Type B pancreatic cell (in vitro differentiated cells): ENCODE measurements around the gene ACOXL. TPM values are rescaled to one million over a fixed set of nuclear protein-coding genes. Genes with fewer than 3 reads are reported as not detected.

Source experiments
- DNase-seq: peaks from one replicate; pipeline ENCODE4 v3.0.0; 2021; ENCODE audit warnings: mixed read lengths; ENCODE audit not compliant: unreplicated experiment; ENCODE audit errors: extremely low spot score
- H3K27ac Mint-ChIP-seq: 2 replicates; pipeline ENCODE4 v1.8.0; 2021; ENCODE audit warnings: mild to moderate bottlenecking, mixed read lengths
- H3K27me3 Mint-ChIP-seq: 2 replicates; pipeline ENCODE4 v1.8.0; 2021; ENCODE audit warnings: mixed read lengths
- H3K36me3 Mint-ChIP-seq: 2 replicates; pipeline ENCODE4 v1.8.0; 2021; ENCODE audit warnings: mixed read lengths
- H3K4me1 Mint-ChIP-seq: one replicate; pipeline ENCODE4 v1.8.0; 2021; ENCODE audit warnings: mixed read lengths; ENCODE audit not compliant: unreplicated experiment
- H3K4me3 Mint-ChIP-seq: 2 replicates; pipeline ENCODE4 v1.8.0; 2021; ENCODE audit warnings: mild to moderate bottlenecking, mixed read lengths
- H3K9me3 Mint-ChIP-seq: 2 replicates; pipeline ENCODE4 v1.8.0; 2021; ENCODE audit warnings: mixed read lengths
- total RNA-seq: library from RNA; stranded (reverse); gene quantifications from 2 replicates; pipeline ENCODE4 v1.2.1, GENCODE V29; 2021; ENCODE audit warnings: low replicate concordance
- TF ChIP-seq, protein P1 (sequence below): fragments of 200-600 bp; sonication (generic); conservative IDR thresholded peaks from 2 replicates; pipeline ENCODE4 v1.5.0; 2021; ENCODE audit warnings: antibody characterized with exemption, mild to moderate bottlenecking

Gene ACOXL
- total RNA-seq, 1 donor from 2014 or later = 1.4 TPM

DNA sequence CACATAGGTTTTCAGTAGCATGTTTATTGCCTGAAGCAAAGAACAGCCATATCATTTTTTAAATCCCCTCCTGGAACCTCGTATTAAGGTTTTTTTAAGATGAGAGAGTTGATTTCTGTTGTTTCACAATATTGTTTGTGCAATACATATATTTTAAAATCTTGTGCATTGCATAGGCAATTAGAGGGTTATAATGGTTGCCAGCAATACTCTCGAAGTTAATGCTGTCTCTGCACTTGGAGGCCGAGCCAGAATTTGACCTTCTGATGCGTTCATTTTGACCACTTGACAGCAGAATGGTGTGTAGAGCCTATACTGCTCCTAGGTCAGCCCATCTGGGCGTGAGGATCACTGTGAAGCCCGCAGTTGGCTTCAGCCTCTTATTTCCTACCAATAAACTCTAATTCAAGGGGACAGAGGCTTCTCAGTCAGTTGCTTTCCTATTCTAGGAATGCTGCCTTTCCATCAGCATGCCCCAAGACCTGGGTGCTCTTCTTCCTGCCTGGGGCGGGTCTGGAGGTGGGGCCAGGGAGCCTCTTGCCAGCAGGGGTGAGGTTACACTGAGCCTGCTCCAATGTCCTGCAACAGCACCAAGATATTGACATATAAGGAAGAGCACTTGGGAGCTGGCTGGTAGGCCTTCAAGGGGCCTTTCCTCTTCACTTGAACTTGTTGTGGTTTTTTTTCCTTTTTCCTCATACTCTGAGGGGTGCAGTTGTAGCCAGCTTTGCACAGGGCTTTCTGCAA, 297.0 kb downstream of the ACOXL start:
- H3K4me1 Mint-ChIP-seq = peaks cover 23% of the 10 kb centered on the region
- no peak overlapping the region for H3K4me3 Mint-ChIP-seq
- DNase-seq = no peak
- H3K9me3 Mint-ChIP-seq = no peaks in the 10 kb centered on the region
- no peak overlapping the region for H3K27ac Mint-ChIP-seq
- TF ChIP-seq, protein P1, sequence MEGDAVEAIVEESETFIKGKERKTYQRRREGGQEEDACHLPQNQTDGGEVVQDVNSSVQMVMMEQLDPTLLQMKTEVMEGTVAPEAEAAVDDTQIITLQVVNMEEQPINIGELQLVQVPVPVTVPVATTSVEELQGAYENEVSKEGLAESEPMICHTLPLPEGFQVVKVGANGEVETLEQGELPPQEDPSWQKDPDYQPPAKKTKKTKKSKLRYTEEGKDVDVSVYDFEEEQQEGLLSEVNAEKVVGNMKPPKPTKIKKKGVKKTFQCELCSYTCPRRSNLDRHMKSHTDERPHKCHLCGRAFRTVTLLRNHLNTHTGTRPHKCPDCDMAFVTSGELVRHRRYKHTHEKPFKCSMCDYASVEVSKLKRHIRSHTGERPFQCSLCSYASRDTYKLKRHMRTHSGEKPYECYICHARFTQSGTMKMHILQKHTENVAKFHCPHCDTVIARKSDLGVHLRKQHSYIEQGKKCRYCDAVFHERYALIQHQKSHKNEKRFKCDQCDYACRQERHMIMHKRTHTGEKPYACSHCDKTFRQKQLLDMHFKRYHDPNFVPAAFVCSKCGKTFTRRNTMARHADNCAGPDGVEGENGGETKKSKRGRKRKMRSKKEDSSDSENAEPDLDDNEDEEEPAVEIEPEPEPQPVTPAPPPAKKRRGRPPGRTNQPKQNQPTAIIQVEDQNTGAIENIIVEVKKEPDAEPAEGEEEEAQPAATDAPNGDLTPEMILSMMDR = no peak
- H3K36me3 Mint-ChIP-seq = no peaks in the 10 kb centered on the region
- peaks cover 24% of the 10 kb centered on the region for H3K27me3 Mint-ChIP-seq

DNA sequence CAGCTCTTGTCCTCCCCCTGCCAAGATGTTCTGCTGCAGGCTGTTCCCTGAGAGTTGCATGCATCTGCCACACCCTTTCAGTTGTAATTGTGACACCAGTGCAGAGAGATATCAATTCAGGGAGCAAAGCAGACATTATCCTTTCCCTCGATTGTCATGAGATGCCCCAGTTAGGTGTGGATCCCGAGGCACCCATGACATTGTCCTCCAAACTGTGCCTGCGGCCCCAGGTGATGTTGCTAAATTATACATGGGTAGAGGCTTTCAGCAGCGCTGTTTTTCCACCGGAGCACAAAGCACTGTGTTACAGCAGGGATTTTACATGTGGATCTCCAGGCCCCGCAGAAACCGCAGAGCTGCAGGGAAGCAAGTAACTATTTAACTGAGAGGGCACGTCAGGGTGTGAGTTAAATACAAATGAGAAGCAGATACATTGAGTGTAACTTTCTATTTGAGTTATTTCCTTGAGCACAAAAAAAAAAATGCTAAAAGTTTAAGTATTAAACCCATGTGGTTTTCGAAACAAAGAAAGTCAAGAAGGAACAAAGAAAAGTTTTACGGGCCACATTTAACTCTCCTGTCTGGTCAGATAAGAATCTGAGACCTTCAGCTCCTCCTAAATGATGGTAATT, 298.0 kb downstream of the ACOXL start:
- TF ChIP-seq, protein P1 = no peak
- Mint-ChIP-seq H3K9me3 (no peaks in the 10 kb centered on the region), H3K27ac (peak overlapping the region; percentile 77), H3K36me3 (no peaks in the 10 kb centered on the region), H3K4me1 (peaks cover 27% of the 10 kb centered on the region), H3K27me3 (peaks cover 30% of the 10 kb centered on the region), H3K4me3 (peak overlapping the region; percentile 52)
- DNase-seq = no peak

DNA sequence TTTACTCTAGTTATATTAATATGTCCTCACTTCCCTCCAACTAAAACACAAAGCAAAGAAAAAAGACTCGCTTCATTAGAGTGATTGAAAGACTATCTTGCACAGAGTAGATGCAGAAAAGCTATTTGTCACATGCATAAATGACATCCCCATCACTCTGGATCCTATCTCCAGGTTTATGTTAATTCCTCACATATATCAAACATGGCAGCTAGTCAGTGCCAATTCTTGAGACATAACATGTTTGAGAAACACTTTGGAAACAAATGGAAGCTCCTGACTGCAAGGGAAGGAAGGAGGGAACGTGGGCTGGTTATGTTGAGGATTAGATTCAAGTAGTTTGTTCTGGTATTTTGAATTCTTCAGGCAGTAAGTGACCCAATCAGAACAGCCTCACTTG, 298.6 kb downstream of the ACOXL start:
- Mint-ChIP-seq H3K9me3 (no peaks in the 10 kb centered on the region), H3K4me1 (peaks cover 27% of the 10 kb centered on the region), H3K36me3 (no peaks in the 10 kb centered on the region), H3K27me3 (peaks cover 36% of the 10 kb centered on the region), H3K4me3 (no peak overlapping the region), H3K27ac (peak overlapping the region; percentile 77)
- DNase-seq = no peak
- TF ChIP-seq, protein P1 = no peak

DNA sequence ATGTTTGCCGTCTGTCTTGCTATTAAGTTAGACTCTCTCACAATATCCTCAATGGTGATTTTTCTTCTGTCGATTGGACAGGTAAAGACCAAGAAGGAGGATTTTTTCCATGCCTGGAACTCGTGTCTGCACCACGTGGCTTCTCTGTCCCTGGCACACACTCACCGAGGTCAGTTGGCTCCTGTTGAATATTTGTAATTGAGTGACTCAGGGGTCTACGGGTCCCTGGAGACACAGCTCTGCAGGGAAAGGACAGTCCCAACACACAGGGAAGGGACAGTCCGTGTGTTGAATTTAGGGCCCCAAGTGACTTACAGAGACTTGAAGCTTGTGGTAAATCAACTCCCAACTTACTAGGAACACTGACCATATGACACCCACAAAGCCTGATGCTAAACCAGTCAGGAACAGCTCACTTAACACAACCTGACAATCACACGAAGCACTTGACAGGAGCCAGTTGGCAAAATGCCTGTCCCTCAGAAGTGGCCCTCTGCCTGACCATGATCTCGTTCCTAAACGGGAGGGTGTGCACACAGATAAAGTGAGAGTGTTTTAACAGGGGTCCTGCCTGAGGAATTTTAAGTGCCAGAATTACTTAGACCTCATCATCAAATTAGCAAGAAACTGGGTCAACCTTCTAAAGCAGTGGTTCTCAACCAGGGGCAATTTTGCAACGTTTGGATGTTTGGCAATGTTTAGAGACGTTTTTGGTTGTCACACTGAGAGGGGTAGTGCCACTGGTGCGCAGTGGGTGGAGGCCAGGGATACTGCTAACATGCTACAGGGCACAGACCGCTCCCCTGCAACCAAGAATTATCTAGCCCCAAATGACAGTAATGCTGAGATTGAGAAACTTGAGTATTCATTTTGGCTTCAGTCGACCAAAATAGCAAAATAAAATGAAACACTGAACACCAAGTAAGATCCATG, 299.4 kb downstream of the ACOXL start:
- H3K4me3 Mint-ChIP-seq = no peak overlapping the region
- no peak for DNase-seq
- no peak overlapping the region for H3K27ac Mint-ChIP-seq
- no peaks in the 10 kb centered on the region for H3K36me3 Mint-ChIP-seq
- H3K4me1 Mint-ChIP-seq = peaks cover 27% of the 10 kb centered on the region
- TF ChIP-seq, protein P1 = no peak
- no peaks in the 10 kb centered on the region for H3K9me3 Mint-ChIP-seq
- H3K27me3 Mint-ChIP-seq = peaks cover 41% of the 10 kb centered on the region

DNA sequence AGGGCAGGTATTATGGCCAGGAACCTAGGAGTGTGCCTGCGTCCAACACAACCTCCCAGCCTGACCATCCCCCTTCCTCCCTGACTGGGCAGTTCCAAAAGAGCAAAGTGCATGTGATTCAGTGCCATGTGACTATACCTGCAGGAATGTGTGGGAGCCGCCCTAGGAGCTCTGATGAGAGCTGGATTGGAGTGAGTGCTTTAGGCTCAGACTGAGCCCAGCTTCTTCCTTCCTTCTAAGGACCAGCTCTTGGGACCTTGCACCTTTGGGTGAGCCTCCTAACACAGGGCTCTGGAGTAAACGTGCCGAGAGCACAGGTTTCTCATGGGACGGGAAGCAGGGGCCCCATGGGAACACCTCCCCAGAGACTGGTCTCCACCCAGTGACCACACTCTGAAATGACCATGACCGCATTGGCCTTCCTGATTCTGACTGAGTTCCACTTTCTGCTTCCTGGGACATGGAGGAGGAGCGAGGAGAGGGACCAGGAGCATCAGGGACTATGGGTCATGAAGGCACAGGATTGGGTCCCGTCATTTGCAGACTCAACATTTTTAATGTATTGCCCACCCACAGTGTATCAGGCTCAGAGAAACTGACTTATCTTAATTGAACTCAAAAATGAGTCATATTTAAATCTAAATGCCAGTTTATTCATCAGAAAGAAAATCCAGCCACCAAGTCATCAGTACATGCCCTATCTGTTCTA, 300.5 kb downstream of the ACOXL start:
- Mint-ChIP-seq H3K4me3 (no peak overlapping the region), H3K27ac (peak overlapping the region; percentile 46), H3K27me3 (peaks cover 48% of the 10 kb centered on the region), H3K4me1 (peaks cover 27% of the 10 kb centered on the region), H3K9me3 (no peaks in the 10 kb centered on the region), H3K36me3 (no peaks in the 10 kb centered on the region)
- DNase-seq = peak; percentile 40
- TF ChIP-seq, protein P1 = no peak
